Esophagus muscularis mucosa (tissue), 4 donors: ENCODE data around the gene FAM222A.

Experiments used
- CTCF ChIP-seq, 3 experiments: fragments of 200-600 bp in 2 of 3; fragments of 450-650 bp in 1 of 3; sonication (generic) in 2 of 3; IDR thresholded peaks; one replicate each; pipeline ENCODE4 v1.5.1; 2017 to 2019; ENCODE audit warnings: antibody characterized with exemption in 3 of 3, mild to moderate bottlenecking in 2 of 3, moderate library complexity in 1 of 3
- EP300 ChIP-seq: sonication (generic); formaldehyde crosslinking; IDR thresholded peaks from one replicate; pipeline ENCODE4 v1.6.1; 2017; ENCODE audit warnings: antibody characterized with exemption
- POLR2AphosphoS5 ChIP-seq, 2 donors: sonication (generic); formaldehyde crosslinking; IDR thresholded peaks; one replicate each; pipeline ENCODE4 v1.6.1; 2017; ENCODE audit warnings: antibody characterized with exemption in 2 of 2

- TF ChIP-seq CTCF (IDR thresholded peaks at IDR 0.05), result no peak
- TF ChIP-seq POLR2AphosphoS5 (IDR thresholded peaks at IDR 0.05), result no peak
- TF ChIP-seq EP300, result no peak
Observed at GRCh38 chr12:109793411-109793810, 79.8 kb downstream of the FAM222A start.
